A673 (cell line): ENCODE measurements around the gene PNMA5. TPM values are rescaled to one million over a fixed set of nuclear protein-coding genes. Genes with fewer than 3 reads are reported as not detected.

Experiments
- BruUV-seq: library from RNA; stranded (reverse); fragments of 400-500 nt; replicated peaks from 2 replicates; lab custom pipeline; 2021; lab: Mats Ljungman, UMichigan
- CTCF ChIA-PET: fragments of 300-600 bp; sonication (Branson Sonifier 250); formaldehyde crosslinking; loops from one replicate; lab custom pipeline; 2022; ENCODE audit warnings: antibody characterized with exemption; lab: Charles Lee
- POLR2A ChIA-PET: fragments of 300-600 bp; sonication (Branson Sonifier 250); formaldehyde crosslinking; loops from one replicate; lab custom pipeline; 2022; ENCODE audit warnings: antibody characterized with exemption; ENCODE audit not compliant: low non-redundant PET; lab: Charles Lee
- DNase-seq: peaks from one replicate; pipeline ENCODE4 v3.0.0-alpha.2; 2015; ENCODE audit warnings: low spot score
- H3K27ac ChIP-seq: fragments of 200-600 bp; sonication (generic); 2 replicates; pipeline ENCODE4 v1.5.1; 2016; ENCODE audit warnings: mixed run types, low read depth, mild to moderate bottlenecking, mixed read lengths, antibody characterized with exemption, low read length; ENCODE audit not compliant: poor library complexity, severe bottlenecking
- H3K27me3 ChIP-seq: fragments of 200-600 bp; sonication (generic); replicated peaks from 2 replicates; pipeline ENCODE4 v1.6.1; 2017; ENCODE audit warnings: mixed run types, low read depth, mild to moderate bottlenecking, mixed read lengths, antibody characterized with exemption, low read length; ENCODE audit not compliant: insufficient read depth, poor library complexity
- H3K36me3 ChIP-seq: fragments of 200-600 bp; sonication (generic); 2 replicates; pipeline ENCODE4 v1.6.1; 2016; ENCODE audit warnings: mixed run types, mild to moderate bottlenecking, mixed read lengths, antibody characterized with exemption, low read length; ENCODE audit not compliant: insufficient read depth, poor library complexity, severe bottlenecking
- H3K4me1 ChIP-seq: fragments of 200-600 bp; sonication (generic); 2 replicates; pipeline ENCODE4 v1.6.1; 2017; ENCODE audit warnings: mixed run types, mild to moderate bottlenecking, mixed read lengths, antibody characterized with exemption, low read length; ENCODE audit not compliant: insufficient read depth, poor library complexity, severe bottlenecking
- H3K4me3 ChIP-seq: fragments of 200-600 bp; sonication (generic); 2 replicates; pipeline ENCODE4 v1.5.1; 2016; ENCODE audit warnings: low read depth, mixed run types, mild to moderate bottlenecking, mixed read lengths, low read length; ENCODE audit not compliant: poor library complexity, severe bottlenecking
- H3K9me3 ChIP-seq: fragments of 200-600 bp; sonication (generic); 2 replicates; pipeline ENCODE4 v1.6.1; 2016; ENCODE audit warnings: mixed run types, low read depth, mild to moderate bottlenecking, mixed read lengths, antibody characterized with exemption, low read length; ENCODE audit not compliant: poor library complexity, severe bottlenecking
- EZH2 ChIP-seq: fragments of 200-600 bp; sonication (generic); IDR thresholded peaks from 2 replicates; pipeline ENCODE4 v1.6.1; 2017; ENCODE audit warnings: borderline replicate concordance, low read depth, mild to moderate bottlenecking, mixed read lengths, antibody characterized with exemption, low read length; ENCODE audit not compliant: poor library complexity, severe bottlenecking
- intact Hi-C: fragments of 100-400 bp; cut with micrococcal nuclease; formaldehyde crosslinking; loops from one replicate; pipeline ENCODE4 v1.10.0; 2022; ENCODE audit not compliant: unreplicated experiment
- total RNA-seq: library from RNA; stranded (reverse); gene quantifications from 2 replicates; pipeline ENCODE4 v1.2.3, GENCODE V29; 2021
- TF ChIP-seq, protein P1 (sequence below): fragments of 300-800, 200-600 bp; sonication (generic); conservative IDR thresholded peaks from 2 replicates; pipeline ENCODE4 v1.5.1; 2017; ENCODE audit warnings: low read depth, mild to moderate bottlenecking, antibody characterized with exemption, low read length, moderate library complexity, mixed read lengths

PNMA5 gene
- total RNA-seq, 1 experiment from 2014 or later: not detected

DNA sequence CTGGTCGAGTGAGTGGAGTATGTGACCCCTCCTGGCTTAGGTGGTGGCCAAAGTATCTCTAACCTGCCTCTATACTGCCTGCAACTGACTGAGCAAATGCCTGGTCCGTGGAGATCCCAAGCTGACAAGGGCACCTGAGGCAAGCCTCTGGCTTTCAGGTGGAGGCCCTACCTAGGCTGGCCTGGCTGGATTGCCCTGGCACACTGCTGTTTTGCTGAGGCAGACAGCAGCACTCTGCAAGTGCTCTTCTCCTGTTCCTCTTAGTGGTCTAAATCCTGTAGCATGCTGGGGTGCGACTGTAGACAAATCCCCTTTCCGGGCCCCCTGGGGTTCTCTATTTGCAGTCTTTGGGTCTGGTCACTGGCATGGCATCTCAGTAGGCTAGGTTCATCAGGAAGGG is 44.8 kb downstream of the PNMA5 start:
- no peak overlapping the region for H3K27ac ChIP-seq
- H3K36me3 ChIP-seq: no peaks in the 10 kb centered on the region
- H3K4me1 ChIP-seq: no peaks in the 10 kb centered on the region
- H3K27me3 ChIP-seq: no peaks in the 10 kb centered on the region
- no peak overlapping the region for H3K4me3 ChIP-seq
- DNase-seq: no peak
- BruUV-seq: no TSS peak
- ChIA-PET CTCF (no interaction called here), POLR2A (no interaction called here)
- no peaks in the 10 kb centered on the region for H3K9me3 ChIP-seq
- TF ChIP-seq, protein P1, sequence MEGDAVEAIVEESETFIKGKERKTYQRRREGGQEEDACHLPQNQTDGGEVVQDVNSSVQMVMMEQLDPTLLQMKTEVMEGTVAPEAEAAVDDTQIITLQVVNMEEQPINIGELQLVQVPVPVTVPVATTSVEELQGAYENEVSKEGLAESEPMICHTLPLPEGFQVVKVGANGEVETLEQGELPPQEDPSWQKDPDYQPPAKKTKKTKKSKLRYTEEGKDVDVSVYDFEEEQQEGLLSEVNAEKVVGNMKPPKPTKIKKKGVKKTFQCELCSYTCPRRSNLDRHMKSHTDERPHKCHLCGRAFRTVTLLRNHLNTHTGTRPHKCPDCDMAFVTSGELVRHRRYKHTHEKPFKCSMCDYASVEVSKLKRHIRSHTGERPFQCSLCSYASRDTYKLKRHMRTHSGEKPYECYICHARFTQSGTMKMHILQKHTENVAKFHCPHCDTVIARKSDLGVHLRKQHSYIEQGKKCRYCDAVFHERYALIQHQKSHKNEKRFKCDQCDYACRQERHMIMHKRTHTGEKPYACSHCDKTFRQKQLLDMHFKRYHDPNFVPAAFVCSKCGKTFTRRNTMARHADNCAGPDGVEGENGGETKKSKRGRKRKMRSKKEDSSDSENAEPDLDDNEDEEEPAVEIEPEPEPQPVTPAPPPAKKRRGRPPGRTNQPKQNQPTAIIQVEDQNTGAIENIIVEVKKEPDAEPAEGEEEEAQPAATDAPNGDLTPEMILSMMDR: no peak
- no peak for TF ChIP-seq EZH2
- intact Hi-C loops: no loop called here

DNA sequence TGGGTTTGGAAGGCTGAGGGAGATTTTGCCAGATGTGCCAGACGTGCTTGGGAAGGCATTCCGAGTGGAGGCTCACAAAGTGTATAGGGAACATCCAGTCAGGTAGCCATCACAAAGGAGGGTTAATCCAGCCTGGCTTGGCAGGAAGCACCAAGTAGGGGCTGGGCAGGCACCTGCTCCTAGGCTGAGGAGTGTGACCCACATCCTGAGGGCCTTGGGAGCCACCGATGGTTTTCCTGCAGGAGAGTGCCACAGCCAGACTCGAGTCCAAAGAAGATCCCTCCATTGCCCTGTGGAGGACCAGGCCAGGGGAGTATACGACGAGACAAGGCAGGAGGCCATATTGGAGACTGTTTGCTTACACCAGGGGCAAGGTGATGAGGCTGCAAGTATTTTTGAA is 47.2 kb downstream of the PNMA5 start:
- Histone ChIP-seq H3K9me3 (no peaks in the 10 kb centered on the region), H3K27ac (no peak overlapping the region), H3K4me3 (no peak overlapping the region), H3K36me3 (no peaks in the 10 kb centered on the region), H3K27me3 (no peaks in the 10 kb centered on the region), H3K4me1 (no peaks in the 10 kb centered on the region)
- DNase-seq: no peak
- BruUV-seq: no TSS peak
- intact Hi-C loops: no loop called here
- POLR2A ChIA-PET: no interaction called here
- TF ChIP-seq EZH2: no peak
- TF ChIP-seq, protein P1: no peak
- CTCF ChIA-PET: no interaction called here

DNA sequence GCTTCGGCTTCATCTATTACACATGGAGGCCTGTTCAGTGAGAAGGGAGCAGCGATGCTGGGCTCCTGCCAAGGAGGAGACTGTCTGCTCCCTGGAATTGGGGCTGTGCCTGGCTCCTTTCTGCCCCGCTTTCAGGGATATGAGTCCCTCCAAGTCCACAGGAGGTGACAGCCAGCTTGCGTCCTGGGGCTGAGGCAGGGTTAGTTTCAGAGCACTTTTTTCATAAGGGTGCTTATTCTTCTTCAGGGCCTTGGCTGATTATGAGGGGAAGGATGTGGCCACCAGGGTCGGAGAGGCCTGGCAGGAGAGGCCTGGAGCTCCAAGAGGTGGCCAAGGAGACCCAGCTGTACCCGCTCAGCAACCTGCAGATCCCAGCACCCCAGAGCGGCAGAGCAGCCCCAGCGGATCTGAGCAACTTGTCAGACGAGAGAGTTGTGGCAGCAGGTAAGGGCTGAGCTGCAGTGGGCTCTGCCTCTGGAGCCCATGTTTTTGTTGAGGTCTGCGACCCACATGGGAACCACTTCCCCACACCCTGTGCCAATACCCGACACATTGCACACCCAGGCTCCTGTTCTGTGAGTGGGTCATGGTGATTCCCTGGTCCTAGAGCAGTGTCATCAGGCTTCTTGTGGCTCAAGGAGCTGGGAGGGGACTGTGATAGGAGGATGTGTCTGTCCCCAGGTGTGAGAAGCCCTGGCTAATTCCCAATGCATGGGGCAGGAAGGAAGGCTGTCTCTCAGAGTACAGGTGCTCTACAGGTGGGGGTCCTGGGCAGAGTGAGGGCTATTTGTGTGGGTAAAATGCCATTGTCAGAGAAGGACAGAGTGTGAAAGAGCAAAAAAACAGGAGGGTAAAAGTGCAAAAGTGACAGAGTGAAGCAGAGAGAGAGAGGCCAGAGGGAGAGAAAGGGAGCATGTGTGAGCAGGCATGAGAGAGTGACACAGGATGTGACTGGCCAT is 48.6 kb downstream of the PNMA5 start:
- DNase-seq: no peak
- H3K27me3 ChIP-seq: no peaks in the 10 kb centered on the region
- TF ChIP-seq EZH2: no peak
- no peak overlapping the region for H3K27ac ChIP-seq
- ChIA-PET POLR2A (interaction anchor here (0.6 kb wide), 1 partner anchor 268 kb away, joined by 3 read pairs; no protein-coding TSS in a partner anchor), CTCF (no interaction called here)
- no peaks in the 10 kb centered on the region for H3K36me3 ChIP-seq
- no TSS peak for BruUV-seq
- H3K4me1 ChIP-seq: no peaks in the 10 kb centered on the region
- no peaks in the 10 kb centered on the region for H3K9me3 ChIP-seq
- intact Hi-C loops: no loop called here
- no peak overlapping the region for H3K4me3 ChIP-seq

DNA sequence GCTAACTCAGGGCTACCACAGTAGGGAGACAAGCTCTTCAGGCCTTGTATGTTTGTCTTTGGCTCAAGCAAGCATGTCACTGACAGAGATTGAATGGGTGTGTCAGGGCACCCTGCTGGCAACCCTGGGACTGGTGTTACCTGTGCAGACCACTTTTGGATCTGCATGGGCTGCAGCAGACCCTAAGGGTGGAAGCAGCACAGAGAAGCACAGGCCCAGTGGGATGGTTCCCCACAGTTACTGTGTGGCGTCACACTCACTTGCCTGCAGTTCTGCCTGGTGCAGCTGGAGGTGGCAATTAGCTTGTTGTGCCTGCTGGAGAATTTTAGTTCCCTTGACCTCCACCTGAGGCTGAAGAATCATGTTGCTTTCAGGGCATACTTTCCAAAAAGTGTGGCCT is 50.1 kb downstream of the PNMA5 start:
- no peaks in the 10 kb centered on the region for H3K27me3 ChIP-seq
- POLR2A ChIA-PET: no interaction called here
- no TSS peak for BruUV-seq
- DNase-seq: no peak
- TF ChIP-seq EZH2: no peak
- TF ChIP-seq, protein P1: no peak
- CTCF ChIA-PET: no interaction called here
- no peaks in the 10 kb centered on the region for H3K9me3 ChIP-seq
- intact Hi-C loops: no loop called here
- no peaks in the 10 kb centered on the region for H3K36me3 ChIP-seq
- no peak overlapping the region for H3K27ac ChIP-seq
- no peaks in the 10 kb centered on the region for H3K4me1 ChIP-seq
- H3K4me3 ChIP-seq: no peak overlapping the region
